Measurements from ENCODE around the gene PRKAR2B. TPM values are rescaled to one million over a fixed set of nuclear protein-coding genes. Genes with fewer than 3 reads are reported as not detected.
"Not testable (repeated sequence)": the region's sequence is repeated elsewhere in the genome, so short reads cannot be mapped to it uniquely, and the experiment has no call there.

The PRKAR2B gene
- total and polyA plus RNA-seq, 2 donors (not counting 1 experiment from before 2014, with no cell fraction given) = 6.5 to 14.7 TPM

DNA sequence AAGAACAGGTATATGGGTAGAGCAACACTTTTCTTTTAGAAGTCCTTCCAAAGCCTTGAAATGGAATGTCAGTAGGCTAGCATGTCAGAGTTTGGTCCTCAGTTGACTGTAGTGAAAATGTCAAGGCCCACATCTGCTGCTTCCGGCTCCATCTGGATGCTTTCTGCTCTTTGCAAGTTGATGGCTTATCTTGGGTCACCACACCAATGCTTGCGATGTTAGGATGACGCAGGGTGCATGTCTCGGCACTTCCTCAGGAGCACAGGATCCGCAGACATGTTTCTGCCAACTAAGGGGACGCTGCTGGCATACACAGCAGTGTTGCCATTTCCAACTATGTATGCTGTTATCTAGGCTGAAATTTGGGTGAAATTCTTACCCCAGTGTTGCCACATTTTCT is 110.3 kb downstream of the PRKAR2B start:
- Histone ChIP-seq H3K9me3 (ENCODE audit: control insufficient read depth, insufficient read depth, low read depth, low read length) (no peaks in the 10 kb centered on the region), H3K36me3 (ENCODE audit: control insufficient read depth, insufficient read depth, low read length) (no peaks in the 10 kb centered on the region), H3K4me2 (ENCODE audit: extremely low read depth, insufficient read depth, low read length) (no peak overlapping the region), H4K20me1 (ENCODE audit: control insufficient read depth, extremely low read depth, insufficient read depth, low read length) (no peaks in the 10 kb centered on the region), H2AFZ (ENCODE audit: low read length) (no peak overlapping the region), H3K4me1 (ENCODE audit: control insufficient read depth, extremely low read depth, insufficient read depth, low read length) (no peaks in the 10 kb centered on the region), H3K9ac (ENCODE audit: insufficient read depth, low read length) (no peak overlapping the region), H3K4me3 (replicated peaks in 1 of 4; ENCODE audit: control extremely low read depth in 1 of 4, insufficient read depth in 1 of 4, low read depth in 3 of 4, low read length in 4 of 4) (no peak overlapping the region), H3K27ac (ENCODE audit: insufficient read depth, low read length) (no peak overlapping the region), H3K79me2 (ENCODE audit: control insufficient read depth, insufficient read depth, low read length) (no peaks in the 10 kb centered on the region), H3K27me3 (ENCODE audit: control insufficient read depth, insufficient read depth, low read length) (no peaks in the 10 kb centered on the region)
- no peak for DNase-seq (ENCODE audit: low read depth in 2 of 2)
- no peak for TF ChIP-seq EZH2 (IDR thresholded peaks at IDR 0.05; ENCODE audit: low read length, missing control alignments)
- TF ChIP-seq, protein P1, sequence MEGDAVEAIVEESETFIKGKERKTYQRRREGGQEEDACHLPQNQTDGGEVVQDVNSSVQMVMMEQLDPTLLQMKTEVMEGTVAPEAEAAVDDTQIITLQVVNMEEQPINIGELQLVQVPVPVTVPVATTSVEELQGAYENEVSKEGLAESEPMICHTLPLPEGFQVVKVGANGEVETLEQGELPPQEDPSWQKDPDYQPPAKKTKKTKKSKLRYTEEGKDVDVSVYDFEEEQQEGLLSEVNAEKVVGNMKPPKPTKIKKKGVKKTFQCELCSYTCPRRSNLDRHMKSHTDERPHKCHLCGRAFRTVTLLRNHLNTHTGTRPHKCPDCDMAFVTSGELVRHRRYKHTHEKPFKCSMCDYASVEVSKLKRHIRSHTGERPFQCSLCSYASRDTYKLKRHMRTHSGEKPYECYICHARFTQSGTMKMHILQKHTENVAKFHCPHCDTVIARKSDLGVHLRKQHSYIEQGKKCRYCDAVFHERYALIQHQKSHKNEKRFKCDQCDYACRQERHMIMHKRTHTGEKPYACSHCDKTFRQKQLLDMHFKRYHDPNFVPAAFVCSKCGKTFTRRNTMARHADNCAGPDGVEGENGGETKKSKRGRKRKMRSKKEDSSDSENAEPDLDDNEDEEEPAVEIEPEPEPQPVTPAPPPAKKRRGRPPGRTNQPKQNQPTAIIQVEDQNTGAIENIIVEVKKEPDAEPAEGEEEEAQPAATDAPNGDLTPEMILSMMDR (conservative IDR thresholded peaks at IDR 0.05 in 1 of 2, IDR thresholded peaks at IDR 0.05 in 1 of 2; ENCODE audit: low read depth in 1 of 2, low read length in 2 of 2) = no peak

DNA sequence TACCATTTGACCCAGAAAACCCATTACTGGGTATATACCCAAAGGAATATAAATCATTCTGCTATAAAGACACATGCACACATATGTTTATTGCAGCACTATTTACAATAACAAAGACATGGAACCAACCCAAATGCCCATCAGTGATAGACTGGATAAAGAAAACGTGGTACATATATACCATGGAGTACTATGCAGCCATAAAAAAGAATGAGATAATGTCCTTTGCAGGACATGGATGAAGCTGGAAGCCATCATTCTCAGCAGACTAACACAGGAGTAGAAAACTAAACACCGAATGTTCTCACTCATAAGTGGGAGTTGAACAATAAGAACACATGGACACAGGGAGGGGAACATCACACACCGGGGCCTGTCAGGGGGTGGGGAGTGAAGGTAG is 111.2 kb downstream of the PRKAR2B start:
- H3K4me3 ChIP-seq (replicated peaks in 1 of 4; ENCODE audit: control extremely low read depth in 1 of 4, insufficient read depth in 1 of 4, low read depth in 3 of 4, low read length in 4 of 4); H3K9me3 ChIP-seq (ENCODE audit: control insufficient read depth, insufficient read depth, low read depth, low read length); DNase-seq (ENCODE audit: low read depth in 2 of 2); H3K4me1 ChIP-seq (ENCODE audit: control insufficient read depth, extremely low read depth, insufficient read depth, low read length); H3K27me3 ChIP-seq (ENCODE audit: control insufficient read depth, insufficient read depth, low read length); H3K79me2 ChIP-seq (ENCODE audit: control insufficient read depth, insufficient read depth, low read length); H3K36me3 ChIP-seq (ENCODE audit: control insufficient read depth, insufficient read depth, low read length); H2AFZ ChIP-seq (ENCODE audit: low read length); H3K9ac ChIP-seq (ENCODE audit: insufficient read depth, low read length); H3K4me2 ChIP-seq (ENCODE audit: extremely low read depth, insufficient read depth, low read length); H4K20me1 ChIP-seq (ENCODE audit: control insufficient read depth, extremely low read depth, insufficient read depth, low read length); H3K27ac ChIP-seq (ENCODE audit: insufficient read depth, low read length): not testable (repeated sequence)

DNA sequence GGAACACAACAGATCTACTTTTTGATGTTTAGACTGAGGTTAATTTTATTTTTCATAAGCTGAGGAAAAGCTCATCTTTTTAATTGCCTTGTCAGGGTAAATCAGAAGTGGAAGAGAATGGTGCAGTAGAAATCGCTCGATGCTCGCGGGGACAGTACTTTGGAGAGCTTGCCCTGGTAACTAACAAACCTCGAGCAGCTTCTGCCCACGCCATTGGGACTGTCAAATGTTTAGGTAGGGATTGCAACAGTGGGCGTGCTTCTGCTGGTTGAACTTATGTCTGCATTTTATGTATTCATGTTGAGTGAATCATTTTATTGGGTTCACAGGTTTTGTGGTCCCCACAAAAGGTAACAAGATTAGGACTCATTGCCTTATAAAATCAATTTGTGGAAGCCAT is 112.6 kb downstream of the PRKAR2B start:
- H3K9ac ChIP-seq (ENCODE audit: insufficient read depth, low read length) = no peak overlapping the region
- H3K9me3 ChIP-seq (ENCODE audit: control insufficient read depth, insufficient read depth, low read depth, low read length) = no peaks in the 10 kb centered on the region
- DNase-seq (ENCODE audit: low read depth in 2 of 2) = no peak
- H3K27ac ChIP-seq (ENCODE audit: insufficient read depth, low read length) = no peak overlapping the region
- H3K4me1 ChIP-seq (ENCODE audit: control insufficient read depth, extremely low read depth, insufficient read depth, low read length) = no peaks in the 10 kb centered on the region
- H3K4me3 ChIP-seq (replicated peaks in 1 of 4; ENCODE audit: control extremely low read depth in 1 of 4, insufficient read depth in 1 of 4, low read depth in 3 of 4, low read length in 4 of 4) = no peak overlapping the region
- TF ChIP-seq EZH2 (IDR thresholded peaks at IDR 0.05; ENCODE audit: low read length, missing control alignments) = no peak
- TF ChIP-seq, protein P1 (conservative IDR thresholded peaks at IDR 0.05 in 1 of 2, IDR thresholded peaks at IDR 0.05 in 1 of 2; ENCODE audit: low read depth in 1 of 2, low read length in 2 of 2) = no peak
- no peaks in the 10 kb centered on the region for H3K79me2 ChIP-seq (ENCODE audit: control insufficient read depth, insufficient read depth, low read length)
- no peak overlapping the region for H3K4me2 ChIP-seq (ENCODE audit: extremely low read depth, insufficient read depth, low read length)
- no peak overlapping the region for H2AFZ ChIP-seq (ENCODE audit: low read length)
- H3K36me3 ChIP-seq (ENCODE audit: control insufficient read depth, insufficient read depth, low read length) = no peaks in the 10 kb centered on the region
- no peaks in the 10 kb centered on the region for H3K27me3 ChIP-seq (ENCODE audit: control insufficient read depth, insufficient read depth, low read length)
- H4K20me1 ChIP-seq (ENCODE audit: control insufficient read depth, extremely low read depth, insufficient read depth, low read length) = no peaks in the 10 kb centered on the region
